ENCODE measurements around the gene ACAP1.
"Not testable (repeated sequence)": the region's sequence is repeated elsewhere in the genome, so short reads cannot be mapped to it uniquely, and the experiment has no call there.

The ACAP1 gene

DNA sequence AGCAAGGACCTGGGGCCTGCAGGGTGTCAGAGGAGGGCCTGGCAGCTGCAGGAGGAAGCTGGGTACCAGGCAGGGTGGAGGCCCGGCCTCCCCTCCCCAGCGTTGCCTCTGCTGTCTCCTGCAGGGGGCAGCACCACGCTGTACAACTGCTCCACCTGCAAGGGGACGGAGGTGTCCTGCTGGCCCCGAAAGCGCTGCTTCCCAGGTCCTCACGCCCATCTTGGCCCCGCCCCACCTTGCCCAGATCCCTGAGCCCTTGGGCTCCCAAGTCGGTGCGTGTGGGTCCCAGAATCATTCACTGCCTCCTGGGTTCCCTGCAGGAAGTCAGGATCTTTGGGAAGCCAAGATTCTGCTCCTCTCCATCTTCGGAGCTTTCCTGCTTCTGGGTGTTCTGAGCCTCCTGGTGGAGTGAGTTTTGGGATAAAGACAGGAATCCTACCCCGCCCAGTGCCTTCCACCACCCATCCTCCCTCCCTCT, 19.8 kb downstream of the ACAP1 start:
- peak; percentile 79 for DNase-seq

DNA sequence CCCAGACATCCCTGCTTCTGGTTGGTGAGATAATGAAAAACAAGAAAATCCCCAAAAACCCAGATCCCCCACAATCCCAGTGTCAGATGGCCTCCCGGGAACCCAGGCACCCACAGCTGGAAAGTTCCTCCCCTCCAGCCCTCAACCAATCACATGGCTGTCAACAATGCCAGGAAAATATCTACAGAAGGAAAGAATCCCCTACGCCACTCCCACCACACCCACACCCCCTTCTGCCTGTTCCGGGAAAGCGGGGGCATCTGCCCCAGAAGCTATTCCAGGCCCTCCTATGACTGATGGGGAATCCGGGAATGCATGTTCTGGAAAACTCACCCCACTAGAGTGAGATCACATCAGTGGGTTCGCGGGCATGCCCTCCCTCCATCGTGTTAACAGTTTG, 20.4 kb downstream of the ACAP1 start:
- no peak for DNase-seq

DNA sequence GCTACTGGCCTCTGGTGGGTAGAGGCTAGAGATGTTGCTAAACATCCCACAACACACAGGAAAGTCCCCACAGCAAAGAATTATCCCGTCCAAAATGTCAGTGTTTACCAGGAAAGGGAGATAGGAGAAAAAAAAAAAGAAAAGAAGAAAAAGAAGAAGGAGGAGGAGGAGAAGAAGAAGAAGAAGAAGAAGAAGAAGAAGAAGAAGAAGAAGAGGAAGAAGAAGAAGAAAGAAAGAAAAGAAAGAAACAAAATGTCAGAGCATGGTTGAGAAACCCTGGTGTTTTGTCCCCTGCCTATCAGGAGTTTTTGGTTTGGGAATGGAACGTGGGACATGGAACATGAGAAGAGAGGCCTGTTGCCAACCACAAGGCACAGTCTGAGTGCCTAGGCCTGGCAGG, 21.1 kb downstream of the ACAP1 start:
- no peak for DNase-seq

DNA sequence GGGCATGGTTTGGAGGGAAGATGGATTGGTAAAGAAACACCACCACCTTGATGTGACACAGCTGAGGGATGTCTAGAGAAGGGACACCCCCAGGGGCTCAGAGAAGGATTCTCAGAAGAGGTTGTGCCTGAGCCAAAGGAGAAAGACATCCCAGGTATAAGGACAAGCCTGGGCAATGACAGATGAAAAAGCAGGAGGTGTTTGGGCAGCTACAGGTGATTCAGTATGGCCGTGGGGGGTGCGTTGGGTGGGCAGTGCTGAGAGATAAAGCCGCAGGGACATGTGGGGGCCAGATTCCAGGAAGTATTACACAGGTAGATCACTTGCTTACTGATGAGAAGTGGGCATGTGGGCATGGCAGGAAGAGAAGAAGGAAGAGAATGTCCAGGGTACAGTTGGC, 25.6 kb downstream of the ACAP1 start:
- DNase-seq = no peak

DNA sequence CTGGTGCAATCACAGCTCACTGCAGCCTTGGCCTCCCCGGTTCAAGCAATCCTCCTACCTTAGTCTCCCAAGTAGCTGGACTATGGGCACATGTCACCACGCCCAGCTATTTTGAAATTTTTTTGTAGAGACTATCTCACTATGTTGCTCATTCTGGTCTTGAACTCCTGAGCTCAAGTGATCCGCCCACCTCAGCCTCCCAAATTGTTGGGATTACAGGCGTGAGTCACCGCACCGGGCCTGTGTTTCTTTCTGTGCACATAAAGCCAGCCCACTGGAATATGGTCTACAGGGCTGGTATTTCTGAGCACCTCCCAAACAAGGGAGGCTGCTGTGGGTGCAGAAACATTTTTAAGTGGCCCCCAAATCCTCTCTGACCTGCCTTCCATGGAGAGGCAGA, 27.0 kb downstream of the ACAP1 start:
- no peak for DNase-seq

DNA sequence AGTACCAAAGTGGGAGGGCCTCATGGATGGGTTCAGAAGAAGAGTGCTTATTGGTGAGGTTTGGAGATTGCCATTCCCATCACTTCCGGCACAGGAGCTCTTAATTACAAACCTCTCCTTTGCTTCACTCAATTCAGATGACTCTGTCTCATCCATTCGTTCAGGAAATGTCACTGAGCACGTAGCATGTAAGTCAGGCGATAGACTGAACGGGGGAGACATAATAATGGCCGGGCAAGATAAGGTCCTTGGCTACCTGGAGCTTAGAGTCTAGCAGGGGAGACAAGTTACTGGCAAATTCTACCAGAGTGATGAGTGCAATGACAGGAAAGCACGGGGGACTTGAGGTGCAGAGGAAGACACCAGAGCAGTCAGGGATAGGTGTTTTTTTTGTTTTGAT, 29.6 kb downstream of the ACAP1 start:
- not testable (repeated sequence) for DNase-seq

GRCh38 chr17:7367083-7367482, 30.8 kb downstream of the ACAP1 start:
- no peak for DNase-seq

GRCh38 chr17:7367918-7368598, 31.7 kb downstream of the ACAP1 start:
- DNase-seq = no peak

GRCh38 chr17:7368599-7368994, 32.3 kb downstream of the ACAP1 start:
- DNase-seq = not testable (repeated sequence)

DNA sequence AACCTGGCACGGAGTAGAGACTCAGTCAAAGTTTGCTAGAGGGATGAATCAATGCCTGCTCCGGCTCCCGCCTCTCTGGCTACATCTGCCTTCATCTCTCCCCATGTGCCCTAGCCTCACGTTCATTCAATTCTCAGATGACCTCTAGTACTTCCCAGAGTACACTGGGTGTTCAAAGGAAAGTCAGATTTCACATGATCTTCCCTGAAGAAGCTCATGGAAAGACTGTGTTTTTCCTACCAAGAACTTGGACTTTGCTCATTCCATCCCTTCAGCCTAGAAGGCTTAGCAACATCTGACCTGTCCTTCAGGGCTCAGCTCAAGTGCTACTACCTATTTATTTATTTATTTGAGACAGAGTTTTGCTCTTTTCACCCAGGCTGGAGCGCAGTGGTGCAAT, 33.5 kb downstream of the ACAP1 start:
- no peak for DNase-seq

GRCh38 chr17:7370853-7371252, 34.5 kb downstream of the ACAP1 start:
- DNase-seq = no peak

DNA sequence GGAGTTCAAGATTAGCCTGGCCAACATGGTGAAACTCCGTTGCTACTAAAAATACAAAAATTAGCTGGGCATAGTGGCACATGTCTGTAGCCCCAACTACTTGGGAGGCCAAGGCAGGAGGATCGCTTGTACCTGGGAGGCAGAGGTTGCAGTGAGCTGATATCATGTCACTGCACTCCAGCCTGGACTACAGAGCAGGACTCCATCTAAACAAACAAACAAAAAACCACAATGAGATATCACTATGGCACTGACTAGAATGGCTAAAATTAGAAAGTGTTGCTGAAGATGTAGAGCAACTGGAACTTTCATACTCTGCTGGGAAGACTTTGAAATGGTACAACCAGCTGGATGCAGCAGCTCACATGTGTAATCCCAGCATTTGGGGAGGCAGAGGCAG, 38.0 kb downstream of the ACAP1 start:
- DNase-seq = no peak

GRCh38 chr17:7379134-7379533, 42.8 kb downstream of the ACAP1 start:
- no peak for DNase-seq

GRCh38 chr17:7380321-7380720, 44.0 kb downstream of the ACAP1 start:
- no peak for DNase-seq

GRCh38 chr17:7380855-7381683, 44.7 kb downstream of the ACAP1 start, which contains the start of gene TNK1:
Gene TNK1 (plus strand): TSS chr17:7381089. CDS start chr17:7382927, 1,838 bp downstream.
- no peak for DNase-seq

DNA sequence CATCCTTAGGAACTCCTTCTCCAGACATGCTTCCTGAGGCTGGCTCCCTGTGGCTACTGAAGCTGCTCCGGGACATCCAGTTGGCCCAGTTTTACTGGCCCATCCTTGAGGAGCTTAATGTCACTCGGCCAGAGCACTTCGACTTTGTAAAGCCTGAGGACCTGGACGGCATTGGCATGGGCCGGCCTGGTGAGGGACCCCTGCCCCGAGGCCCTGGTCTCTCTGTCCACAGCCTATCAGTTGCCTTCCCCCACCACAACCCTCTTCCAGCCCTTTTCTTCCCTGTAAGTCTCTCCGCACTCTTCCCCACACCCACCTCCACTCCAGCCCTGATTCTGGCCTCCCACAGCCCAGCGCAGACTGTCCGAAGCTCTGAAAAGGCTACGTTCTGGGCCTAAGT, 46.6 kb downstream of the ACAP1 start:
- no peak for DNase-seq

DNA sequence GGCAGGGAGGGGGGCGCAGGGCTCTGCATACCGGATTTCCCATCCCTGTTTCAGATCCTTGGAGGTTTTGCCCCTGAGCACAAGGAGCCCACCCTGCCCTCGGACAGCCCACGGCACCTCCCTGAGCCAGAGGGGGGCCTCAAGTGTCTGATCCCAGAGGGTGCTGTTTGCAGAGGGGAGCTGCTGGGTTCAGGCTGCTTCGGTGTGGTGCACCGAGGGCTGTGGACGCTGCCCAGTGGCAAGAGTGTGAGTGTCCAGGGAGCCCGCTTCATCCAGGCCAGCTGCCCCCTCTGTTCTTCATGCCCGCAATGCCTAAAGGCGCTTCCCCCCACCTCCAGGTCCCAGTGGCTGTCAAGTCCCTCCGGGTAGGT, 47.0 kb downstream of the ACAP1 start:
- DNase-seq = no peak

DNA sequence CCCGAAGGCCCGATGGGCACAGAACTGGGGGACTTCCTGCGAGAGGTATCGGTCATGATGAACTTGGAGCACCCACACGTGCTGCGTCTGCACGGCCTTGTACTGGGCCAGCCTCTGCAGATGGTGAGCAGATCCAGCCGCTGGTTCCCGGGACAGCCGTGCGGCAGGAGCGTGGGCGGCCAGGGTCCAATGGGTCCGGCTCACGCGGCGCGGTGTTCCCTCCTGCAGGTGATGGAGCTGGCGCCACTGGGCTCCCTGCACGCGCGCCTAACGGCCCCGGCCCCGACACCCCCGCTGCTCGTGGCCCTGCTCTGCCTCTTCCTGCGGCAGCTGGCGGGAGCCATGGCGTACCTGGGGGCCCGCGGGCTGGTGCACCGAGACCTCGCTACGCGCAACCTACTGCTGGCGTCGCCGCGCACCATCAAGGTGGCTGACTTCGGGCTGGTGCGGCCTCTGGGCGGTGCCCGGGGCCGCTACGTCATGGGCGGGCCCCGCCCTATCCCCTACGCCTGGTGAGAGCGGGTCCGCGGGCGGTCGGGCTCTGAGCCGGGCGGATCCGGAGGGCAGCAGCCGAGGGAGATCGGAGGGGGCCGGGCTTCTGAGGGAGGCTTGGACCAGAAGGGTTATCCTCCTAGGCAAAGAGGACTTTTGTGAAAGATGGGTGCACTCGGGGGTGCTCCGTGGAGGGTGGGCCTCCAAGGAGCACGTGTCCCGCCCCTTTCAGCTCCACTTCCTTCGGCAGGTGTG, 47.6 kb downstream of the ACAP1 start:
- peak; percentile 64 for DNase-seq

DNA sequence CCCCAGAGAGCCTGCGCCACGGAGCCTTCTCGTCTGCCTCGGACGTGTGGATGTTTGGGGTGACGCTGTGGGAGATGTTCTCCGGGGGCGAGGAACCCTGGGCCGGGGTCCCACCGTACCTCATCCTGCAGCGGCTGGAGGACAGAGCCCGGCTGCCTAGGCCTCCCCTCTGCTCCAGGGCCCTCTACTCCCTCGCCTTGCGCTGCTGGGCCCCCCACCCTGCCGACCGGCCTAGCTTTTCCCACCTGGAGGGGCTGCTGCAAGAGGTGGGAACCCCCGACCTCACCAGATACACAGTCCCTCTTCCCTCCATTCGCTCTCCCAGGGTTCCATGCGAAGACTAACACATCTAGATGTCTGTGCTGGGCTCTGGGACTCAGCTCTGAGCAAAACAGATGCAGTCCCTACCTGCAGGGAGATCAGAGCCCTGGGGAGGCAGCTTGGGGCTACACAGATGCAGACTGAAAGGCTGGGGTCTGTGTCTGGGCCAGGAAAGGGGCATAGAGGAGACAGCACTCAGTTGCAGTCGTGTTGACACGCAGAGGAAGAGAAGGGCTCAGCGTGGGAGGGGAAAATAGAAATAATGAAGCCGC, 48.3 kb downstream of the ACAP1 start:
- no peak for DNase-seq

- no peak for DNase-seq
These were observed 52.5 kb downstream of the ACAP1 start for GRCh38 chr17:7388856-7389255.

DNA sequence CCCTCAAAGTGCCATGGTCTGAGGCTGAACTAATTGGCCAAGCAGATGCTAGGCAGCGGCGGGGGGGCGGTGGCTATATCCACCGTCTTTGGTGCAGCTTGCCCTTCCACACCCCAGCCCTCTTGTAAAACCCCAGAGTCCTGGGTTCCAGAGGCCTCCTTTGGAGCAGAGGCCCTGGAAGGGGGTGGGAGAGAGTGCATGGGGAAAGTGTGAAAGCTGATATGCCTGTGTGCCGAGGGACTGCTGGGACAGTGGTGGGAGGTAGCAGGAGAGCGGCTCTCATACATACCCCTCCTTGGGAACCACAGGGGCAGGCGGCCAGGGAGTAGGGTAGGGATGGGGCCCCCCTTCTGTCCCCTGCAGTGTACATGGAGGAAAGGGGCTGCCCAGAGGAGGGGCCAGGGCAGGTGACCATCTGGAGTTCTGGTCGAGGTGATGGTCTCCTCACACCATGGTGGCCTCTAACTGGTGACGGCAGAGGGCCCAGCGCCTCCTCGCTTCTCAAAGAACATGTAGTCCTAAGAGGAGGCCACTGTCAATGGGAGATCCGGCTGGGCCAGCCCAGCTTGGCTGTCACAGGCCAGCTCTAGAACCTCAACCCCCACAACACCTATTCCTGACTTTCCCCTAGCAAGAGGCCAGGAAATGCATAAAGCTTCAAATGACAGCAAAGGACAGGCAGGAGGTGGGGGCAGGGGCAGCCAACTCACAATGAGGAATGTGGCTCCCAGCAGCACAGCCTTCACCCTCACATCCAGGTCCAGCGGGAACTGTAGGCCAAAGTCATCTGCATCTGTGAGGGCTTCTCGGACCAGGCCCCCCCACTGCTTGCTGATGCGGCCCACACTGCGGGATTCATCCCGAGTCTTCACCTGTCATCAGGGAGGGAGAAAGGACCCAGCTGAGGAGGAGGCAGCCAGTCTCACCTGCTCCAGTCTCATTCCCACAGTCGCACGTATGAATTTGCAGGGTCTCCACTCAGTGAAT, 53.9 kb downstream of the ACAP1 start:
- DNase-seq = no peak

DNA sequence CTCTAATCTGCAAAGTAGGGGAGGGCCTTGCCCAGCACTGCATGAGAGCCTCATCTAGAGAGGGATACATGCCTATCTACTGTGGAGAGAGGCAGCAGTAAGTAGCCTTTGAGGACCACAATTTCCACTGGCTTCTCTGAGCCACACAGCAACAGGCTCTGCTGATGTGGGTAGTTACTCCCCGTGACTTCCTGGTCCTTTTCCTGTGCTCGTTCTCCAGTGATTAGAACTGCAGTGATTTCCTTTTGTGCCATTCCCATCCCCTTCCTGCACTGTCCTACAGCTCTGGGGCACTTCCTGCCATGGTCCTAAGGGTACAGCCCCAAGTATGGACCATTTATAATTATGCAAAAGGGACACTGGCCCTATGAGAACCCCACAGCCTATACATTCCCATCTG, 55.0 kb downstream of the ACAP1 start:
- no peak for DNase-seq
